ENCODE results near the gene VPS13D. TPM values are rescaled to one million over a fixed set of nuclear protein-coding genes. Genes with fewer than 3 reads are reported as not detected.

The VPS13D gene
- total RNA-seq, 2 donors from 2014 or later, result 54.0 to 63.3 TPM

DNA sequence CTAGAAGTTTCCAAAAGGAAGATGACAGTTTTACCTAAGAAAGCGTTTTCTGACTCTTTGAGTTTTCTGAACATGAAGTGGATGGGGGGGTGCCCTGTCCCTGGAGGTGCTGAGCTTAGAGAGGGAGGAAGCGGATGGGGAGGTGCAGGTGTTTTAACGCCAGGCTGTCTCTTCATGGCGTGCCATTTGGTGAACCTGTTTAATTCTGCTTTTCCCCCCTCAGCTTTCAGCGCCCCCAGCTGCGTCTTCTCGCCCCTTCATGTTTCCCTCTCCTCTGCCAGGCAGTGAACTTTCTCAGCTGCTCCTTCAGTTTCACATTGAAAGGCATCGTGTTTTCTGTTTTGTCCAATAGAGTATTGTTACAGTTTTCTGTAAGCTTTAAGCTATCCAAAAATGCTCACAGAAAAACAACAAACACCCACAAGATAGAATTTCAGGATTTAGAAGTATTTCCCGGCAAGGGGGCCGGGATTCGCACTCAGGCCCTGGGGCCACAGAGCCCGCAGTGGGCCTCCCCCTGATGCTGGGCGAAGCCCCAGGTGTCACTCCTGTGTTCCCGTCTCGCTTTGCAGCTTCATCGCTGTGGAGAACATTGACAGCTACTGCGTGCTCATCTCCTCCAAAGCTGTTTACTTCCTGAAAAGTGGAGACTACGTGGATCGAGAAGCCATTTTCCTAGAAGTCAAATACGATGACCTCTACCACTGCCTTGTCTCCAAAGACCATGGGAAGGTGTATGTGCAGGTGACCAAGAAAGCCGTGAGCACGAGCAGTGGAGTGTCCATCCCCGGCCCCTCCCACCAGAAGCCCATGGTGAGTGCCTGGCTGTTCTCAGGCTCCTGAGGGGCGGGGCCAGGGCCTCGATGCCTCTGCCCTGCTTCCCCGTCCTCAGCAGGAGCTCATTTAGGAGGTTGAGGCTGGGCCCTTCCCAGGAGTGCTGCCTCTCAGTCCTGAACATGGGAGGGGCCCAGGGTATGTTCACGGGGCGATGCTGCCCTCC lies 276.8 kb downstream of the VPS13D start:
- intact Hi-C loops (cut with DNase I), result no loop called here
- no peak overlapping the region for H3K4me3 ChIP-seq
- H3K27ac ChIP-seq, result no peak overlapping the region
- 94 to 96% methylated on average over 26 to 28 of the region's 28 CpGs for WGBS, 2 donors
- H3K27me3 ChIP-seq, result no peaks in the 10 kb centered on the region
- H3K36me3 ChIP-seq (replicated peaks in 1 of 2; ENCODE audit: insufficient read depth in 1 of 2, low read depth in 2 of 2), result peaks cover 4 to 7% of the 10 kb centered on the region in 2 donors
- TF ChIP-seq, protein P1, sequence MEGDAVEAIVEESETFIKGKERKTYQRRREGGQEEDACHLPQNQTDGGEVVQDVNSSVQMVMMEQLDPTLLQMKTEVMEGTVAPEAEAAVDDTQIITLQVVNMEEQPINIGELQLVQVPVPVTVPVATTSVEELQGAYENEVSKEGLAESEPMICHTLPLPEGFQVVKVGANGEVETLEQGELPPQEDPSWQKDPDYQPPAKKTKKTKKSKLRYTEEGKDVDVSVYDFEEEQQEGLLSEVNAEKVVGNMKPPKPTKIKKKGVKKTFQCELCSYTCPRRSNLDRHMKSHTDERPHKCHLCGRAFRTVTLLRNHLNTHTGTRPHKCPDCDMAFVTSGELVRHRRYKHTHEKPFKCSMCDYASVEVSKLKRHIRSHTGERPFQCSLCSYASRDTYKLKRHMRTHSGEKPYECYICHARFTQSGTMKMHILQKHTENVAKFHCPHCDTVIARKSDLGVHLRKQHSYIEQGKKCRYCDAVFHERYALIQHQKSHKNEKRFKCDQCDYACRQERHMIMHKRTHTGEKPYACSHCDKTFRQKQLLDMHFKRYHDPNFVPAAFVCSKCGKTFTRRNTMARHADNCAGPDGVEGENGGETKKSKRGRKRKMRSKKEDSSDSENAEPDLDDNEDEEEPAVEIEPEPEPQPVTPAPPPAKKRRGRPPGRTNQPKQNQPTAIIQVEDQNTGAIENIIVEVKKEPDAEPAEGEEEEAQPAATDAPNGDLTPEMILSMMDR (IDR thresholded peaks at IDR 0.05), result no peak
- TF ChIP-seq POLR2A (IDR thresholded peaks at IDR 0.05), result no peak
- no peak for DNase-seq
- ATAC-seq, result no peak
- no peaks in the 10 kb centered on the region for H3K9me3 ChIP-seq
- H3K4me1 ChIP-seq, result peaks cover 4% of the 10 kb centered on the region

DNA sequence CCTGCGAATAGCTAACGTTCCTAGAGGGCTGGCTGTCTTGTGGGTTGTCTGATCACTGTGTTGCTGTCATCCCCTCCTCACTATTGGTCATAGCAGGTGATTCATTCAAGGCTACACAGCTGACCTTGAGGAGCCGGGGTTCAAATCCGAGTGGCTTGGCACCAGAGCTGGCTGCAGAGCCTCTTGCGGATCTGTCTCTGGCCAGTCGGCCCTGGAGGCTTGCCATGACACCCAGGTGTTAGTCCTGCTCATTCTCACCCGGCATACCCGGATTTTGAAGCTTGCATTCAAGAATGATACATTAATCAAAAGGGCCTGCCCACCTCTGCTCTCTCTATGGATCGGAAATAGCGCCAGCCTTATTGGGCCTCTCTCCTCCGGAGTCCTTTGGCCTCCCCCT lies 277.8 kb downstream of the VPS13D start:
- no peak overlapping the region for H3K4me3 ChIP-seq
- WGBS, 2 donors, result 54% methylated on average over 10 to 11 of the region's 11 CpGs
- H3K9me3 ChIP-seq, result no peaks in the 10 kb centered on the region
- intact Hi-C loops (cut with DNase I), result no loop called here
- peaks cover 4 to 7% of the 10 kb centered on the region in 2 donors for H3K36me3 ChIP-seq (replicated peaks in 1 of 2; ENCODE audit: insufficient read depth in 1 of 2, low read depth in 2 of 2)
- H3K27ac ChIP-seq, result no peak overlapping the region
- DNase-seq (peak in 2 of 4 donors; percentile 38 to 41), ATAC-seq (no peak)
- no peaks in the 10 kb centered on the region for H3K27me3 ChIP-seq
- peaks cover 4% of the 10 kb centered on the region for H3K4me1 ChIP-seq
- TF ChIP-seq POLR2A (IDR thresholded peaks at IDR 0.05), result no peak
- TF ChIP-seq, protein P1 (IDR thresholded peaks at IDR 0.05), result no peak

DNA sequence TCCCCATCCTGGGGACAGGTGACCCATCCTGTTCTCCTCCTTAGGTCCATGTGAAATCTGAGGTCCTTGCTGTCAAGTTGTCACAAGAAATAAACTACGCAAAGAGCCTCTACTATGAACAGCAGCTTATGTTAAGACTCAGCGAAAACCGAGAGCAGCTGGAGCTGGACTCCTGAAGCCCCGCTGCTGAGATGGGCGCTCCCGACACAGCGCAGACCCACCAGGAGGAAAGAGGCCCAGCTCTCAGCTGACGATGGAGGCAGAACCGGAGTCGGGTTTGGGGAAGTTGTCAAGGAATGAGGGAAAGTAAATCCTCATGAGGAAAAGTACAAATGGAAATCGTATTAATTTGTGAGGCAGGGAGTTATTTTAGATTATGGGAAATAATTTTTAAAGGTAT lies 279.0 kb downstream of the VPS13D start:
- no peak overlapping the region for H3K4me3 ChIP-seq
- DNase-seq (no peak), ATAC-seq (no peak)
- intact Hi-C loops (cut with DNase I), result no loop called here
- TF ChIP-seq, protein P1 (IDR thresholded peaks at IDR 0.05), result no peak
- no peak for TF ChIP-seq POLR2A (IDR thresholded peaks at IDR 0.05)
- no peaks in the 10 kb centered on the region for H3K27me3 ChIP-seq
- 93% methylated on average over 11 of the region's 11 CpGs for WGBS, 2 donors
- H3K4me1 ChIP-seq, result peaks cover 4% of the 10 kb centered on the region
- no peak overlapping the region for H3K27ac ChIP-seq
- H3K9me3 ChIP-seq, result no peaks in the 10 kb centered on the region
- peaks cover 4 to 7% of the 10 kb centered on the region in 2 donors for H3K36me3 ChIP-seq (replicated peaks in 1 of 2; ENCODE audit: insufficient read depth in 1 of 2, low read depth in 2 of 2)

DNA sequence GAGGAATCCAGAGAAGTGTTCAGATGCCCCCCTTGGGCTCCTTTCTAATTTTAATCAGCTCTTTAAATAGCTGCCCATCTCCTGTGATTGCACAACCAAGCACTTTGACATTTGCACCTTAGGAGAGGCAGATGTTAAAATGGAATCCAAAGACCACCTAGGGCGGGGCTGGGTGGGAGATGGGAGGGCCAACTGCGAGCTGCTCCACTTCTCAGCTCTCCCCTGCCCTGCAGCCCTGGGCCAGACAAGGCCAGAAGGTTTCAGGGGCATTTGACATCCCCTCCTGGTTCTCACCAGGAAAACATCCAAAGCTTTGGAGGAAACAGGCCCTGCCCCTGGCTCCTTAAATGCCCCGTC lies 281.3 kb downstream of the VPS13D start:
- Histone ChIP-seq H3K27ac (no peak overlapping the region), H3K4me3 (no peak overlapping the region), H3K9me3 (no peaks in the 10 kb centered on the region), H3K4me1 (peaks cover 4% of the 10 kb centered on the region), H3K36me3 (replicated peaks in 1 of 2; ENCODE audit: insufficient read depth in 1 of 2, low read depth in 2 of 2) (peaks cover 4 to 7% of the 10 kb centered on the region in 2 donors), H3K27me3 (no peaks in the 10 kb centered on the region)
- DNase-seq (no peak), ATAC-seq (no peak)
- TF ChIP-seq, protein P1 (IDR thresholded peaks at IDR 0.05), result no peak
- no peak for TF ChIP-seq POLR2A (IDR thresholded peaks at IDR 0.05)
- intact Hi-C loops (cut with DNase I), result no loop called here
- 95 to 96% methylated on average over 3 of the region's 3 CpGs for WGBS, 2 donors

All from body of pancreas (tissue), 4 donors.